SH-SY5Y (cell line): Measurements from ENCODE around the gene SELENOO.

Experiments used
- GATA2 ChIP-seq: IDR thresholded peaks from 2 replicates; pipeline ENCODE4 v1.6.1; 2011; ENCODE audit warnings: mild to moderate bottlenecking, low read depth, low read length
- GATA3 ChIP-seq: IDR thresholded peaks from 2 replicates; pipeline ENCODE4 v1.6.1; 2011; ENCODE audit warnings: low read depth, mild to moderate bottlenecking, low read length, moderate library complexity

- TF ChIP-seq GATA2 (no peak), GATA3 (no peak)
These were observed 18.4 kb downstream of the SELENOO start for GRCh38 chr22:50218996-50219727.
